ENCODE results near the gene TBP.

DNA sequence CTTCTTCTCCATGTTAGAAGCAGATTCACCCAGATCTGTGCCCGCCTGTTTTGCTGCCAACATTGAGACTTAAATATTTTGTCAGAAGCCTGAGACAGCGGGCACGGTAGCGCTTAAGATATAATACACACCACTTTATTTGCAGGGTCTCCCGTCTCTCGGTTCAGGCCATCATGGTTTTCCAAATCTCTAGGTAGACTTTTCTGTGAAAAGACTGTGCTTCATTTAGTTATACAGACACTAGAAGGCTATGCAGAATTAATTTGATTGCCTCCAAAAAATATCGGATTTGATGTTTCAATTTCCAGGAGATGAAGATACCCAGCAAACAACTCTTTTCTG is 598 bp downstream of the TBP start:
- no peak for TF ChIP-seq CTCF (conservative IDR thresholded peaks at IDR 0.05)
- TF ChIP-seq ZFX (IDR thresholded peaks at IDR 0.05): no peak
